GM23338 (cell line): Measurements from ENCODE around the gene AKR7A3.

Source experiments
- CREB1 ChIP-seq: fragments of 250-450 bp; sonication (Bioruptor Pico); IDR thresholded peaks from 2 replicates; pipeline ENCODE4 v1.5.0; 2020; ENCODE audit warnings: low read depth, mild to moderate bottlenecking, moderate library complexity
- CTCF ChIP-seq, 2 experiments: fragments of 200-600 bp in 1 of 2; sonication (generic) in 1 of 2; conservative IDR thresholded peaks; 2 replicates each; pipeline versions ENCODE4 v1.5.1 to v1.6.1; 2016 to 2017; ENCODE audit warnings: antibody characterized with exemption in 2 of 2, low read depth in 2 of 2, mild to moderate bottlenecking in 2 of 2, moderate library complexity in 1 of 2
- EZH2 ChIP-seq: fragments of 200-600 bp; sonication (generic); IDR thresholded peaks from one replicate; pipeline ENCODE4 v1.8.0; 2017; ENCODE audit warnings: antibody characterized with exemption, mild to moderate bottlenecking, low read depth; ENCODE audit not compliant: unreplicated experiment
- JUNB ChIP-seq: IDR thresholded peaks from one replicate; pipeline ENCODE4 v1.6.1; 2016; ENCODE audit warnings: antibody characterized with exemption; ENCODE audit not compliant: unreplicated experiment
- POLR2AphosphoS5 ChIP-seq: IDR thresholded peaks from 2 replicates; pipeline ENCODE4 v1.6.1; 2016; ENCODE audit warnings: antibody characterized with exemption, low read depth

GRCh38 chr1:19313636-19313959 lies 25.0 kb upstream of the AKR7A3 start:
- no peak for TF ChIP-seq CREB1 (CRISPR knock-in tag)
- no peak for TF ChIP-seq EZH2
- TF ChIP-seq CTCF (conservative IDR thresholded peaks at IDR 0.05; ENCODE audit: low read depth in 2 of 2) = no peak
- TF ChIP-seq POLR2AphosphoS5 = no peak
- no peak for TF ChIP-seq JUNB
